Measurements from ENCODE around the gene RBM33.
A peak's percentile ranks its signal among the peaks of the same experiment; 100 is the strongest.
"Not testable (repeated sequence)": the region's sequence is repeated elsewhere in the genome, so short reads cannot be mapped to it uniquely, and the experiment has no call there.

The RBM33 gene

DNA sequence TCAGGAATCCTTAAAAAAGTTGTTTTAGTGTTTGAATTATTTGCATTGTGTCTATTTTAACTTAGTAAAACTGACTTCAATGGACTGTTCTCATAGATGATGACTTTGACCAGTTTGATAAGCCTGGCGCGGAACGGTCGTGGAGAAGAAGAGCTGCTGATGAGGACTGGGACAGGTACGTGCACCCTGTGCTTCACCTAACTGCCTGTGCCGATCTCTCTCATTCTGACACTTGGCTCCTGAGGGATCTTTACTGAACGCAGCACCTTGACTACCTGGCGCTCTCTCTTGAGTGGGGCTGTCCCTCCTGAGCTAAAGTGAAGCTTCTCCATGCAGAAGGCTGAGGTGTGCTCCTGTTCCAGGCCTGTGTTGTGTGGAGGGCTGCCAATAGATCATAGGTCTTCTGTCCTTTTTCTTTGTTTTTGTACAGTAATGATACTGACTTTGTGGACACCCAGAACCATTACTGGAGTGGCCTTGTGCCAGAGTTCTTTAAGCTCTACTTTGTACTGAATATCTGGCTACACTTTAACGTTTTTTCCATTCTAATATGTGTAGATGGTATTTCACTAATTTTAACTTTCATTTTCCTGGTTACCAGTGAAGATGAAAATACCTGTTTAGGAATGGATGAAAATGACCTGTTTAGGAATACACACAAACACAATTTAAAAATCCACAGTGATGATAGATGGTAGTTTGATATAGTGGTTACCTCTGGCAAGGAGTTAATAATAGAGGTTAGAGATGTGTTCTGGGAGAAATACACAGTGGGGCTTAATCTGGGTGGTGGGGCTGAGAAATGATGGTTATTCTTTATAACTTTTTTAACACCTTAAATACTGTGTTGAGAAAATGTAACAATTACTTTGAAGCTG is 20.9 kb downstream of the RBM33 start:
- DNase-seq = no peak

DNA sequence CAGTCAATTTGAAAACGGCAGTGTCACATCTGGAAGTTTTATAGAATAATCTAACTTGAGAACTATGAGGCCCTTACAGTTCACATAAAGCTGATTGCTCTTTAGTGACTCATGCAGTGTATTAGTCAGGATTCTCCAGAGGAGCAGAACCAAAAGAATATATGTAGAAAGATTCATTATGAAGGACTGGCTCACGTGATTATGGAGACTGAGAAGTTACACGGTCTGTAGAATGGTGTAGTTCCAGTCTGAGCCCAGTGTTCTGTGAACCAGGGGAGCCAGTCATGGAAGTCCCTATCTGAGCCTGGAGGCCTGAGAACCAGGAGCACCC is 21.5 kb downstream of the RBM33 start:
- DNase-seq = no peak

DNA sequence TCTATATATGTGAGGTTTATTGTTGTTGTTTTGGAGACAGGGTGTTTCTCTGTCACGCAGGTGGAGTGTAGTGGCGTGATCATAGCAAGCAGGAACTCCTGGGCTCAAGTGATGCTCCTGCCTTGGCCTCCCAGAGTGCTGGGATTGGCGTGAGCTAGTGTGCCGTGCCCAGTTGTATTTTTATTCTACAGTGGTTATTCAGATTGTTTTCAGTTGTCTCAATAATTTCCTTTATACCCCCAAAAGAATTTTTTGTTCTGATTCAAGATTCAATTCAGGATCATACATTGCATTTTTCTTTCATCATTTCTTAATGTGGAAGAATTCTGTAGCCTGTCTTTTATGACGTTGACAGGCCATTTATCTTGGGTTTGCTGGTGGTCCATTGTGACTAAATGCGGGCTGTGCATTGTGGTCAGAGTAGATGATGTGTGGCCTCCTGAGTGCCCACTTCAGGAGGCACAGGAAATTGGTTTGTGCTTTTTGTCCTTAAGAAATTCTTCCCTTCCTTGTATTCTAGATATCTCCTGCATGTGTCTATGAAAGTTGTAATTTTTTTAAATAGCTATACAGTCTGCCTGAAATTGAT is 22.9 kb downstream of the RBM33 start:
- no peak for DNase-seq

GRCh38 chr7:155669717-155670505 is 25.4 kb downstream of the RBM33 start:
- no peak for DNase-seq

- DNase-seq = no peak
Observed at GRCh38 chr7:155670521-155670920, 26.1 kb downstream of the RBM33 start.

DNA sequence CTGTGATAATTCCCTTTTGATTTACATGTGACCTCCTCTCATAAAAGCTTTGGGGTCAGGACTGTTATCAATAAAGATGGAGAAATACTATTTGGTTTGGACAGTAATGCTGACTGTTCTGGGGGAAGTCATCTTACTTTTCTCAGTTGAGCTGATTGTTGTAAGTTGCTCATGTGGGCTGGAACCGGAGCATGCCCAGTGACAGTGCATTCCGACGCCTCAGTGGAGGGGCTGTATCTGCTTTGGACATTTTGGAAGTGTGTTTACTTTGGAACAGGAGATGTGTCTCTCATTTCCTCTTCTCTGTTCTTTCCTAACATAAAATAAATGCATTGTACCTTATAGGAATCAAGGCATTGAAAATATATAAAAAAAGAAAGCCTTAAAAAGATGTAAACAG is 30.1 kb downstream of the RBM33 start:
- DNase-seq = no peak

- DNase-seq = peak; percentile 36
Observed at GRCh38 chr7:155676052-155676451, 31.6 kb downstream of the RBM33 start.

DNA sequence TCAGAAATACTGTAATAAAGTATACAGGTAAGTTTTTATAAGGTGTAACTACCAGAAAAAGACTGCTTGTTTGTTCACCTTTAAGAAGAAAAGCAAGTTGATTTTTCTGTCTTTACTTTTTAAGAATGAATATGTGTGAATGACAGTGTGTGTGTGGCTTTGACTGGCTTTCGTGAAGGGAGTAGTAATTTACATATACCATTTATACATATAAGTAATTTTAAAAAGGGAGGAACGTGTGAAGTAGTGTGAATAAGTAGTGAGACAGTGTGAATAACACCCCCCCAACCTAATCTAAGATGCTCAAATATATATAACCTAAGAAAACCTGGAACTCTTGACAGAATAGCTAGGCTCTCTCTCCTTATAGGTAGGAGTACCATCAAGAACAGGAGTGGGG is 33.2 kb downstream of the RBM33 start:
- DNase-seq = no peak

DNA sequence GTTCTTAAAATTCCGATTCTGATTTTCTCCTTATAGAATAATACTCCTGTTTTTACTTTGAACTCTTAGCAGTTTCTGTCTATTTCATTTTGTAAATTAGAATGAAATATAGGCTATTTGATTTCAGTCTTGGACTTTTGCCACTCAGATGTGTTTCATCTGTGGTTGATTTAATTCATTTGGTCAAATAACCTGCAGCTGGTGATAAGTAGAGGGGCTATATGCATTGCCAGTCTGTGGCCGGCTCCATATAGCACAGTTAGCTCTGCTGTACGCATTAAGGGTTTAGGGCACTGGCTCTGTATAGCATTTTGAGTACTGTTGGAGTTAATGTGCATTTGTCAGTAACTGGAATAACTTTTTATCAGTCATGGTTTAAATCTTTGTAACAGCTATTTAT is 35.7 kb downstream of the RBM33 start:
- no peak for DNase-seq

- no peak for DNase-seq
Observed at GRCh38 chr7:155680864-155681263, 36.4 kb downstream of the RBM33 start.

DNA sequence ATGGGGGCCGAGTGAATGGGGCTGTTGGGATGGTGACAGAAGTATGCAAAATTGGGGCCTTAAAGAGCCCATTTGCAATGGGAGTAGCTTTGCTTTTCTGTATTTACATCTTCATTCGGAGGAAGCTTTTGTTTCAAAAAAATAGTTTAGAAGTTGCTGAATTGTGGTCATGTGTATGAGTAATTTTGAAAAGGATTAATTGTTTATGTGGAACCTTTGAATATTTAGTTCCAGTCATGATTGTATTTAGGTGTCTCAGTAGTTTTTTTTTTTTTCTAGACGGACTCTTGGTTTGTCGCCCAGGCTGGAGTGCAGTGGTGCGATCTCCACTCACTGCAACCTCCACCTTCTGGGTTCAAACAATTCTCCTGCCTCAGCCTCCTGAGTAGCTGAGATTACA is 37.2 kb downstream of the RBM33 start:
- DNase-seq = no peak

- DNase-seq = no peak
Observed at GRCh38 chr7:155682484-155682883, 38.0 kb downstream of the RBM33 start.

DNA sequence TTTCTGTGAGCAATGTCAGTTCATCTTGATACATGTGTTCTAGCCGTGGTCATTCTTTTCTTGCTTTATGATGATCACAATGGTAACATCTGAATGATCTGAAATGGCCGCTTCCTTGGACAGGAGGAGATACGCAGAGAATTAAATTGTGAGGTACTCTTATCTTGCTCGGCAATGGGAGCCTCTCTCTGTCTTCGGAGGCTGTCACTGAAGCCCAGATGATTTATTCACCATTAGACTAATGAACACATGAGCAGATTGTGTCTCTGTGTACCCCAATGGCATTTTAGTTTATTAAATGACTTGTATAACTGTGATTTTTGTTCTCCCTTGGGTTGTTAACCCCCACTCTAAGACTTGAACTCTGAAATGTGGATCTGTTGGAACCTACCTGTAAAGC is 38.6 kb downstream of the RBM33 start:
- DNase-seq = no peak

DNA sequence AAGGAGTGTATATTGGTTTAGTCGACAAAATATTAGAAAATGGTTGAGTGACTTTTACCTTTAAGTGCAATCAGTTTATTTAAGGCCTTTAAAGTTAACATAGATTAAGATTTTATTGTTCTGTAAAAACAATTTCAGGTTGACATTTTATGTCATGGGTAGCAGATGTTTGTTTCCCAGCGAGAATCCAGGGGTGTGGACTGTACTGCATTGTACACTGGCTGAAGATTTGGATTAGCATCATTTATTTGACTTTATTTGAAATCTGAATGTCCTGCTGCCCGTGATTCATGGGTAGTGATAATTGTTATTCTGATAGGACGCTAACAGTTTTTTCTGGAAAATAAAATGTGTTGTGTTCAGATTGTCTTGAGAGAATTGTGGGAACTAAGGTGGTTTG is 39.3 kb downstream of the RBM33 start:
- no peak for DNase-seq

DNA sequence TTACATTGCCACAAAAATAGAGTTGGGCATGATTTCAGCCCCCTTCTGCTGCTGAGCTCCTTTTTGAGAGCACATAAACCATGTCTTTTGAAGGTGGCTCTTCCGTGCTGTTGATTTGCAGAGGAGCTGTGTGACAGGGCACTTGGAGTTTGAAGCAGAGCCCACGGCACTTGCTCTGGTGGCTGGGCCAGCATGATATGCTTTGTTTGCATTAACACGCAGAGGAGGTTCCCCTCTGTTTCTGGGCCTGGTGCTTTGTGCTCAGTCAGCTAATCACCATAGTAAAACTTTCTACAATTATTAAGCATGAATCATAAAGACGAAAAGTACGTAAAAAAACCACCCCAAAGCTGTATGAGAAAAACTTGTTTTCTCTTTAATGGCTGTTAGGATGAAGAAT is 40.1 kb downstream of the RBM33 start:
- DNase-seq = no peak

- DNase-seq = no peak
Observed at GRCh38 chr7:155685070-155685790, 40.8 kb downstream of the RBM33 start.

DNA sequence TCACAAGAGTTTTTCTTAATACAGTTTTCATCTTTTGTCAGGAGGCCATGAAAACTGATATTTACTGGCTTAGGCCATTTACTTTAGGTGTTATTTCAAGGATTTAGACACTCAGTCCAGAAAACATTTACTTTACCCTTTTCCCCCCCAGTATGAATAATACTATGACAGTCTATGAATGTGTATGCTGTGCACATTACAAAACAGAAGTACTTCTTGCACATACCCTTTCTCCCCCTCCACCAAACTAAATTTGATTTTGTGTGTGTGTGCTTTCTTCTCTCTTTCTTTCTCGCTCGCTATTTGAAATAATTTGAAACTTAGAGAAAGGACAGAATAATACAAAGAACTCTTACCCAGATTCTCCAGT is 41.3 kb downstream of the RBM33 start:
- DNase-seq = no peak

- not testable (repeated sequence) for DNase-seq
Observed at GRCh38 chr7:155686620-155687324, 42.3 kb downstream of the RBM33 start.

DNA sequence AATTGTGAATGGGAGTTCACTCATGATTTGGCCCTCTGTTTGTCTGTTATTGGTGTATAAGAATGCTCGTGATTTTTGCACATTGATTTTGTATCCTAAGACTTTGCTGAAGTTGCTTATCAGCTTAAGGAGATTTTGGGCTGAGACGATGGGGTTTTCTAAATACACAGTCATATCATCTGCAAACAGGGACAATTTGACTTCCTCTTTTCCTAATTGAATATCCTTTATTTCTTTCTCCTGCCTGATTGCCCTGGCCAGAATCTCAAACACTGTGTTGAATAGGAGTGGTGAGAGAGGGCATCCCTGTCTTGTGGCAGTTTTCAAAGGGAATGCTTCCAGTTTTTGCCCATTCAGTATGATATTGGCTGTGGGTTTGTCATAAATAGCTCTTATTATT is 43.8 kb downstream of the RBM33 start:
- DNase-seq = not testable (repeated sequence)

- DNase-seq = not testable (repeated sequence)
Observed at GRCh38 chr7:155690655-155691054, 46.2 kb downstream of the RBM33 start.

DNA sequence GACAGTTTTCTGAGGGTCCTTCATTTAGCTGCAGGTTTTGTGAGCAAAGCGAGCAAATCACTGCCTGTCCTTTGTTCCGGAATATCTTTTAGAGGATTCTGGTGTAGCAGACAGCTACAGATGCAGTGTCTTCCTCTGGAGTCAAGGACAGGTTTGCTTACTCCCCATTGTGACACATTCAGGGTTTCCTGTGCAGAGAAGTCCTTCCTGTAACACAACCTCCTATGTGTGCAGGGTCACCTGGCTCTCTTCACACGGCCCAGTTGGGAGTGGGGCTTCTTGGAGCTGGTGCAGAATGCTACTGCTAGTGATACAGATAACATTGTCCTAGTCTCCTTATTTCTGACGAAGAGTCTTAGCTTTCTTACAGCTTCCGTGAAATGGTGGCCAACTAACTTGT is 47.9 kb downstream of the RBM33 start:
- DNase-seq = no peak

GRCh38 chr7:155693826-155694225 is 49.4 kb downstream of the RBM33 start:
- no peak for DNase-seq

GRCh38 chr7:155694851-155695250 is 50.4 kb downstream of the RBM33 start:
- peak; percentile 13 for DNase-seq
